Activated CD4-positive, alpha-beta T cell treated with anti-CD3 and anti-CD28 coated beads, Interleukin-2, amount 50 U/mL, for 16 hours (primary cell): ENCODE data around the gene TENM4.
"Not testable (repeated sequence)": the region's sequence is repeated elsewhere in the genome, so short reads cannot be mapped to it uniquely, and the experiment has no call there.

Source experiments
- DNase-seq: peaks from one replicate; pipeline ENCODE4 v3.0.0-alpha.2; 2020

The TENM4 gene

DNA sequence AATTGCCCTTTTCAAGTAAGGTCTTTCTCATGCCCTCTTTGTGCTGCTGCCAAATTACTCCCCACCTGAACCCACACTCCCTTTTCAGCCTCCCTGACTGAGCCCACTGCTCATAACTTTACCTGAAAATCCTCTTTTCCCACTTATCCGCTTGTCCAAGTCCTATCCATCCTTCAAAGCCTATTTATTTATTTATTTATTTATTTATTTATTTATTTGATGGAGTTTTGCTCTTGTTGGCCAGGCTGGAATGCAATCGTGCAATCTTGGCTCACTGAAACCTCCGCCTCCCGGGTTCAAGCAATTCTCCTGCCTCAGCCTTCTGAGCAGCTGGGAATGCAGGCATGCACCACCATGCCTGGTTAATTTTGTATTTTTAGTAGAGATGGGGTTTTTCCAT, 613.5 kb downstream of the TENM4 start:
- not testable (repeated sequence) for DNase-seq

DNA sequence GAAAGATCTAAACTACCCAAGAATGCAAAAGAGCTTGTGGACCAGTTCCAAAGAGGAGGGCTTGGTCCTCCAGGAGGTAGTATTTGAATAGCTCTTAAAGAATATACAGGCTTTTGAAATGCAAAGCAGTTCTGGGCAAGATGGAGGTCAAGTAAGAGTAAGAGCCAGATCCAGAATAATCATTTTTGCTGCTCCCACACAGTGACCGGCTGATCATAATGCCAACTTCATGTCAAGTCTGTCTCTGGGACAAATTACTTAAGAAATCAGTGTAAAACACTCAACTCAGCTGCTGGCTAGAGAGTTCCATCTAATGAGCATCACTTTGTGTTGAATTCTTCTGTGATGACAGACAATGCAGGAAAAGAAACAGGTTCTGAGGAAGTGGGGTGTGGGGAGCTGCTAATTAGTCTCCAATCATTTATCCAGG, 615.2 kb downstream of the TENM4 start:
- no peak for DNase-seq

DNA sequence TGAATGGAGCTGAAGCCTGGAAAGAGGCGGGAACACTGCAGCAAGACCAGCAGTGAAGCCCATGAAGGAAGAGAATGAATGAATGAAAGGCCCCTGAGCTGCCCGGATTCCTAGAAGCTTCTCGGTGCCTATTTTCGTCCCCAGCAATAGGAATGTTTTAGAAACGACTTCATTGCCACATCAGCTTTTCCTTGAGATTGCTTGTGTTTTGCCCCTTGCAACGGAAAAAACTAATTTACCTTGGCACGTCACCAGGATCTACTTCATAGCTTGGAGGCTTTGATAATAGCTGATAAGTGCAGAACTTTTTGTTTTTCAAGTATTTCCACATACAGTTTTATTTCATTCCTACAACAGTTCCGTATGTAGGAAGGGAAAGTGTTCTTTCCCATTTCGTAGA, 617.2 kb downstream of the TENM4 start:
- DNase-seq: no peak

DNA sequence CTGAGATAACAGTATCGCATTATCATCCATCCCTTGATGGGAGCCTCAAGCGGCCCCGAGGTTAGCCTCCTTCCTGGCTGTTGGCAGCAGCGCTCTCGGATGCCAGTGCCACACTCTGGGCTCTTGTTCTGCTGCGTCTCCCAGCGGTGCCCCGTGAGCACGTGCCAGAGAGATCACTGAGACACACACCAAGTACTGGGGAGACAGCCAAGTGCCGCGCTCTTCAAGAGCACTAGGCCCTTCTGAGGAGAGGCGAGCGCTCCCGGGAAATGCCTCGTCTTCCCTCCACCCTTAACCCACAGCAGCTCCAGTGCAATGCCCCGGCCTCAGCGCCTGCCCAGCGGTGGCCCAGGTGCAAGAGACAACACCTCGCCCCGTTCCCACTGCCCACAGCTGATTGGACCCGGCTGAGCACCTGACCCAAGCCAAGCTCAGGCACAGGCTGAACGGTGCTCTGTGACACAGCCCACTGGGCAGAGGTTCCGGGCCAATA, 617.9 kb downstream of the TENM4 start:
- DNase-seq: no peak

DNA sequence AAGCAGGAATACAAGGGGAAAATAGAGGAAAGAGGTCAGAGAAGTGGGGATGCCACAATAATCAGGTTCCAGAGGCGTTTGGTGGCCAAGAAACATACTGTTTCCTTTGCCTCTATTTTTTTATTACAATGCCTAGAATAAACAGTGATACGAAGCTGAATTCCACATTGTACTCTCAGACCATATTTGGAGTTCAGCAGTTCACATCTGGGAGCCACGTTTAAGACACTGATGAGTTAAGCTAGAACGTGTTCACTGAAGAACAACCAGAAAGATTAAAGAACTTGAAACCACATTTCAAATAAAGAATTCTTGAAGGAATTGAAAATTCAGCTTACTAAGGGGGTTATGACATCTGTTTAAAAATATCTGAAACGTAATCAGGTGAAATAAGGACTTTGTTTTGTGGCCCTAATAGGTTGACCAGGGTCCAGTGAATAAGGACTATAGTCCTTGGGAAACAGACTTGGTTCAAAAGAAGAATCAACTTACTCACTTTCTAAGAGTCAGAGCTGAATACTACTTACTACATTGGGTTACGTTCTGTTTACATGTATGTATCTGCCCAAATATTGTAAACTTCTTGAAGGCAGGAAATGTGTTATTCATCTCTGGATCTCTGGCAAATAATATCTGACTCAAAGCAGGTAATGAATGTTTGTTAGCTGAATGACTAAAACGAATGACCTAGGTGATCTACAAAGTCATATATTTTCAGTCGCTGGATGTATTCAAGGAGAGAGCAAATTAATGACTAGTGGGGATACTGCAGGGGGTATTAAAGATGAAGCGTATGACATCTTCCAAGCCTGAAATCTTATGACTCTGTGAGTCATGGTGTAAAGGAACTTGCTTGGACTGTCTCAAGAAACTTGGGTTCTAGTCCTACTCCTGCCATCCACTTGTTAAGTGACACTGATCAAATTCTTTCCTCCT, 619.2 kb downstream of the TENM4 start:
- no peak for DNase-seq

DNA sequence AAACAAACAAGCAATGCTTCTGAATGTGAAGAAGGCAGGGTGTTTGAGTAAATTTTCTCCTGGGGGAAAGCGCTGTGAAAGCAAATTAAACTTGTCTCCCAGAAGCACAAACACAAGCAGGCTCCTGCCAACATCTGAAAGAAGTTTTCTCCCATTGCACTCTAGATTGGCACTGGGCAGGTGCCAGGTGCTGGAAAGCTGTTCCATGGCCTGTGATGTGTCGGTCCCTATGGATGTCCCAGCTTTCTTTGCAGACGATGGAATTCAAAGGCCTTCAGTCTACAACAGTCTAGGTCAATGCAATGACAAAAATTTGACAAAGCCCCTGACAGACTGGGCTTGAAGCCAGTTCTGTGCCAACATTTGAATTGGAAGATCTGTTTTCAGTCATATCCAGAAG, 620.1 kb downstream of the TENM4 start:
- DNase-seq: no peak

DNA sequence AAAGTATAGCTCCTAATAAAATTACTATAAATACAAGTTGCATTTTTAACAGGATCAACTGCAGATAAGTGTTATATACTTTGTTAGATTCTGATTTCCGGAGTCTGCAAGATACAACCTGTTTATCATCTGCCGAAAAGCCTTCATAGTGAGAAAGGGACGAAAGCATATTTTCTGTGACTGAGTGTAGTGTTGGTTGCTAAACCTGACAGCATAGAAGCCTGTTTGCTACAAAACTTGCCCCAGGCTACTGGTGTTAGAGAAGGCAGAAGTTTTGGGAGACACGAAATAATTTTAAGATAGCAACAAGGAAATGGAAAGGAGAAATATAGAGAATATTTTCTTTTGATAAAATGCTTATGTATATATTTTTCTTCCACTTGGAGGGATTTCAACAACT, 622.6 kb downstream of the TENM4 start:
- no peak for DNase-seq

DNA sequence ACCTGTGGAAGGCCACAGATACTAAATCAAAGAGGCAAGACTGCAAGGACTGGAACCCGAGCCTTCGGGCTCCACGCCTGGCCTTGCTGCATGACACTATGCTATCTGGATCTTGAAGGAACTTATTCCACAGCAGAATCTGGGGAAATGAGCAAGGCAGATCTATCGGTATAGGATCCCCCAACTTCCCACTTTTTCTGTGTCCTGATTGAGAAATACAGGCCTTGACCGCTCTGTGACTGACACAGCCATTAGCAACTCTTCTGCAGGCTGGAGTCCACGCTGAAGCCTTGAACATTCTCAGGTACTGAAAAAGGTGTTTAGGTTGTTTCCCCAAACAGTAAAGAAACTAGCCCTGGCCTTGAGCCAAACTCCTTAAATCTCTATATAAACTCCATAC, 625.0 kb downstream of the TENM4 start:
- DNase-seq: no peak

DNA sequence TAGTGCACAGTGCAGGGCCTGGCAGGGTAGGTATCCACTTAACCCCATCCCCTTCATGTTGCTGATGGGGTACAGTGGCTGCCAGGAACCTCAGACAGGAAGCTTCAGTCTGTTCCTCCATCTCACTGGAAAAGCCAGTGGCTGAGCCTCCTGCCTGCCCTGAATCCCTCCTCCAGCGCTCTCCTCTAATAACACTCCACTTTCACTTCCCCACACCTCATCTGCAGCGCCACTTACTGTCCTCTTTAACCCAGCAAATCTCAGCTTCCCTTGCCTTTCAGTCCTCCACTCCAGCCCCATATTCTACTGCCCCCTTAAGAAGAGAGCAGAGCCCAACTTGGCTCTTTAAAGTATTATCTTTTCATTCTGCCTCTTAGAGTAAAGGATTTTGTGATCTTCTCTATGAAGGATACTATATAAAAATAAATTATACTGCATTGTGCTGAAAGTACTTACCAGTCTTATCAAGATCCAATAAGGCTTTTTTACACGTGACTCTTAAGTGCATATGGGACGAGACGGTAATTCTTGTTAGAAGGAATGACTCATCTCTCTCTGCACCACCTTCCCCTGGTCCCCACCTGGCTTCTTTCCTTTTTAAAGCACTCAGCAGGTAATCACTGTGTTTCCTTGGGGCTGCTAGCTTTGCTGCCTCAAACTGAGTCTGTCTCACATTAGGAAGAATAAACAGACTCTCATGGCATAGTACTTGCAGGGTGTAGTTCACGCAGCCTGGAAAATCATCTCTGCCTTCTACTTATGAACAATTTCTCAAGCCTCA, 628.1 kb downstream of the TENM4 start:
- no peak for DNase-seq

DNA sequence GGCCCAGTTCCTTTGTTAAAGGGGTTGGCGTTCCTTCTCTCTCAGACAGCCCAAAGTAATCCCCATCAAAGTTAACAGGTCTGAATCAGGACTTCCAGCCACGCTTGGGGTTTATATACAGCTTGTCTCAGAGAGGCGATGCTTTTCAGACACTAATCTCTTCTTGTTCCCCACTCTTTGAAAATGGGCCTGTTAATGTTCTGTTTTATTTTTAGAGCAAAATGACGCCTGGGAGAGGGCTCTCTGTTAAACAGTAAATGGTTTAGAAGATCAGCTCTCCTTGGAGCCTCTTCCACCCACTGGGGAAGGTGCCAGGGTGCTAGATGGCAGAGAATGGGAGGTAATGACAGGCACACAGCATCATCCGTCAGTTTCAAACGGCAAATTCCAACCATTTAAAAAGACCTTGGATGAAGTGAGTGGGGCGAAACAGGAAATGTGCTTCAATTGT, 630.2 kb downstream of the TENM4 start:
- no peak for DNase-seq

DNA sequence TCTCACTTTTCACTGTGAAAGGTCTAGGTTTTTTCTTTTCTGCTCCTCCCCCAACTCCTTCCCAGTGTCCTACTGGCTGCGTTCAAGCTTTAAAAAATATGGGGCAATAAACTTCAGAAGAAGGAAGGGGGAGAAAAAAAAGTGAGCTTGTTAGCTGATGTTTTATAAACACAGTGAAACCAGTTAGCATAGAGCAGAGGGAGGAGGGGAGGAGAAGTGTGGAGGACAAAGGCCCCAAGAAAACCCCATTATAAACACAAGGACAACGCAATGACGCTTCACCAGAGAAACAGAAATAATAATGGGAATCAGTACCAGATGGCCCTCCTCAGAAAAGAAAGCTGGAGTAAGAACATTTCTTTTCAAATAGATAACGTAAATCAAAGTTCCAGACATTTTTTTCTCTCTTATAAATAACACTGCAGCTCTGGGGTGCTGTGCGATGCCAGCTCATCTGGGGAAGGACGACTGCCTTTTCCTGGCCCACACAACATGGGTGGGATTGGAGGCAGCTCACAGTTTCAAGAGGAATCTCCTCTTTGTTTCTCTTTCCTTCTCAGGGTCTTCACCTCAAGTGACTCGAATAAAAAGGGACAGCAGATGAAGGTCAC, 630.8 kb downstream of the TENM4 start:
- DNase-seq: no peak

DNA sequence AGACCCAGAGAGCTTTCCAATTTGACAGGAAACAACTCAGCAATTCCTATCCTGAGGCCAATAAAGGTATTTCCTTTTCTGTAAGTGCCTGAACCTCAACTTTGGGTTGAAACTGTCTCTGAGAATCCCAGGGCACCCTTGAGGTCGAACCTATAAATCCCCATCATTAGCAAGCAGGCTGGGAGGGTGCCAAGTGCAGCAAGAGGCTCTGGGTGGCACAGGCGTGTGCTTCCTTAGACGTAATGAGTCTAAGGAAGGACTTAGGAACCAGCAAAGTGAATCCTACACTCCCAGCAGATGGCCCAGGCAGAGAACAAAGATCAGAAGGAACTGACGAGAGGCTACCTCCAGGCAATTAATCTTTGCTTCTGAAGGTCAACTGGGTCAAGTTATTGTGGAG, 631.9 kb downstream of the TENM4 start:
- no peak for DNase-seq

DNA sequence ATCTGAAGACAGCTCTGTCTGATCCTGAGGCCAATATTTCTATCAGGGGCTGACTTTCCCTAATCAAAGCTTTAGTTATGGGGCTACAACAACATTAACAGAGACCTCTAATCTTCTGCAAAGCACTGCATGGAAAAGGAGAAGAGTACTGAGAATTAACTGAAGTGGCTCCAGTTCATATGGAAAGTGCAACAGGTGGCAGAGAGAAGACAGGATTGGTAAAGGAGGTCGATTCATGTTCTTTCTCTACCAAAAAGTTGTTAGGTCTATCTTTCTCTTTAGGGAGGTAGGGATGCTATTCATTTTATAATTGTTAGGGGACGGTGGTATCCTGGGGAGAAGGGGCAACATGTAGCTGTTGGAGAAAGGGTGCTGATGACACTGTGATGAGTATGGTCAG, 633.5 kb downstream of the TENM4 start:
- no peak for DNase-seq

DNA sequence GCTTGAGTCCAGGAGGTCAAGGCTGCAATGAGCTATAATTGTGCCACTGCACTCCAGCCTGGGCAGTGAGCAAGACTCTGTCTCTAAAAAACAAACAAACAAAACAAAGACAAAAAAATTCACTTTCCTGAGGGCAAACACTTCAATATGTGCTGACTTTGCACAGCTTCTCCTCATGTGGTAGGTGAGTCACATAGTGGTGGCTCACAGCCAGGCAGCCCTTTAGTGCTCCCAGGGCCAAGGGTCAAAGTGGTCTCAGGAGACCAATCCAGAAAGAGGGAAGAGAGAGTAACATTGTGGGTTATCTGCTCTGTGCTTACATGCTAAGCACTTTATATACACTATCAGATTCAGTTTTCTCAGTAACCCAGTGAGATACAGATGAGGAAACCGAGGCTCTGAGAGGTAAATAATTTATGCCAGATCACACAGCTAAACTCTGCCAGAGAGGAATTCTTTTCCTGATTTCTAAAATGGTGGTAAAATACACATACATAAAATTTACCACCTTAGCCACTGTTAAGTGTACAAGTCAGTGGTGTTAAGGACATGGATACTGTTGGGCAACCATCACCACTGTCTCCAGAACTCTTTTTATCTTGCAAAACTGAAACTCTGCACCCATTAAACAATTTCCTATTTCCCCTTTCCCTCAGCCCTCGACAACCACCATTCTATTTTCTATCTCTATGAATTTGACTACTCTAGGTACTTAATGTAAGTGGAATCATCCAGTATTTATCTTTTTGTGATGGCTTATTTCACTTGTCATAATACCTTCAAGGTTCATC, 634.4 kb downstream of the TENM4 start:
- DNase-seq: no peak

DNA sequence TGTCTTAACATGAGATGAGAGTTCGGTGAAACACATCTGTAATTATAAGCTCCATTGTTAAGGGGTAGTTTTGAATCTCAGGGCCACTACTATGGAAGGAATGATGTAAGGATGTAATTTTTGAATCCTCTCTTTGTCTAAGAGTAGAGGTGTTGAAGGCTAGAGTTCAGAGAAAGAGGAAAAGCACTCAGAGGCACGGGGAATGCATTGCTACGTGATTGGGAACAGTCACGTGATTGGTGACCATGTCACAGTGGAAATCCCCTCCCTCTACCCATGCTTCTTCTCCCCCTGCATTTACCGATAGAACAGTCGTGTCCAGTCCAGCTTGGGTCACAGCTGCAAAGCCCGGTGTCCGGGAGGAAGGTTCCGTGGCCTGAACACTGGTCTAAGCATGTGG, 635.8 kb downstream of the TENM4 start:
- no peak for DNase-seq

DNA sequence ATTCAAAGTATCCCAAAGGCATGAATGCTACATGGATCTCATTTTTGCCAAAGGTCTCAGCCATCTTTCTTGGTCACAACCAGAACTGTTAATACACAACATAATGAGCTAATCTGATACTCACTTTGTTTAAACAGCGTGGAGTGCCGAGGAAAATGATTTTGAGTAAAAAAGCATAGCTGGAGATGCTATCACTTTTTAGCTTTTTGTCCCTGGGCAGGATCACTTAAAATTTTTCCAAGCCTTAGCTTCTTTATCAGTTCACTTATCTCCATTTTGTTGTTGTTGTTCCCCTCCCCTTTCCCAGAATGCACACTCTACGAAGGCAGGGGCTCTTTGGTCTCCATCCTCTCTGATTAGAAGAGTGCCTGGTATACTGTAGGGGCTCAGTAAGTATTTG, 636.8 kb downstream of the TENM4 start:
- DNase-seq: no peak

DNA sequence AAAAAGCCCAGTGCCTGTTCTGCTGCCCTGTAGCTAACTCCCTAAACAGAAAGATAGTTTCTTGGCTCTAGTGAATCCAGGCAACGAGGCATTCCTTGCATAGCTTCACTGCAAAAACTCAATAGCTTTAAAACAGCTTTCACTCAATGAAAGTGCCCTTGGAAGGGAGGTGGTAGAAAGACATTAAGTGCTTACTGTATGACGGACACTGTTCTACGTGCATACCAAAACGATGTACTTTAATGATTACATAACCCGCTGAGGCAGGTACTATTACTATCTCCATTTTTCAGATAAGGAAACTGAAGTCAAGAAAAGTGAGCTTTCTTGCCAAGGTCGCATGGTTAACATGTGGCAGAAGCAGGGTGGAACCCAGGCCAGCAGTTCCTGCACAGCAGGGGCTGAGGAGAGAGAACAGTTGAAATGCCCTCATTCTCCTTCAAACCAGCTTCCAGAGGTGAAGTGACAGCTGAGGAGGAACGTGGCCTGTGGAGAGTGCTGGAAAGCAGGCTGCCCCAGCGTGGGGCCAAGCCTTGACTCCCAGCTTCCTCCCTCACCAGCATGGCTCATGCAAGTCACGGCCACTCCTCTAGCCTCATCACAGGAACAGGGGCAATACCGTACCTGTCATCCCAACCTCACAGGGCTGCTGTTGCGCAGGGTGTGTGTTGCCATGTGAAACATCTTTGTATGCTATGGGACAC, 638.6 kb downstream of the TENM4 start:
- DNase-seq: no peak

DNA sequence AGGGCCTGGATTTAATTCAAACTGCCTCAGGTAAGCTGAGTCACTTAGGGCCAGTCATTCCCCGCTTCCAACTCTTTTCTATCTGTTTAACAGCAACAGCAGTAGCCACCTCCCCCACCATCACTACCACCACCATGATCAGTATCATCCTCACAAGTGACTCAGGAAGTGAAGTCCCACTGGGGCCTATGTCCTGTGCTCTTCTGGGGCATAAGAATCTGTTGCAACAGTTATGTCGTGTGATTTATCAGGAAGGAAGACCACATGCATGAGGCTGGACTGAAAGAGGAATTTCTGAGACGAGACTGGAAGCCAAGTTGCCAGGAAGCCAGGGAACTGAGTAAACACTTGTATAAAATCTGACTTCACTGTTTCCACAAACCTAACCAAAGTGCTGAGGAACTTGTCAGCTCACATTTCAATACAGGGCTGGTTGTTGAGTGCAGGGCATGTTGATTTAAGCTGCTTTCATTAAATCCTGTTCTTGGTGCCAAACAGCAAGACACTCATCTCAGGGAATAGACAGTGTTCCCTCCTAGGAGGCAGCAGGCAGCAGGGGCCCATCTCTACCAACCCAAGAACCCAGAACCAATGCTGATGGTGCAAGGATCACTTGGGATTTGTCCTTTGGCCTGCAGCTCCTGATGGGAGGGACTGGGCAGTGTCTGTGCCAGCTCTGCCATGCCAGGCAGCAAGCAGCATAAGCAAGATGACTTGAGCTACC, 639.5 kb downstream of the TENM4 start:
- DNase-seq: no peak

DNA sequence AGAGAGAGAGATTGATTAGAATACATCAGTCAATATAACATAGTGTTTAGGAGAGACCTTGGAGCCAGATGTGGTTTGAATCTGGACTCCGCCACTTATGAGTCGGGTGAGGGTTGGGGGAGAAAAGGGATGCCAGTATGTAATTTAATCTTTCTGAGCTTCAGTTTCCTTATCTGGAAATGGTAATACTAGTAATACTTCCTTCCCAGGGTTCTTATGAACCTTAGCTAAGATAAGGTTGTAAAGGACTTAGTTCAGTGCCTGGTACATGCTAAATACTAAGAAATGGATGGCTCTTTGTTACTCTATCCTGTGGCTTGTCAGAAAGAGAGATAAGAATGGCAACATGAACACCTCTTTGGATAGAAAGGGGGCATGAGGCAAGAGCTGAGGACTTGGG, 640.1 kb downstream of the TENM4 start:
- DNase-seq: no peak

DNA sequence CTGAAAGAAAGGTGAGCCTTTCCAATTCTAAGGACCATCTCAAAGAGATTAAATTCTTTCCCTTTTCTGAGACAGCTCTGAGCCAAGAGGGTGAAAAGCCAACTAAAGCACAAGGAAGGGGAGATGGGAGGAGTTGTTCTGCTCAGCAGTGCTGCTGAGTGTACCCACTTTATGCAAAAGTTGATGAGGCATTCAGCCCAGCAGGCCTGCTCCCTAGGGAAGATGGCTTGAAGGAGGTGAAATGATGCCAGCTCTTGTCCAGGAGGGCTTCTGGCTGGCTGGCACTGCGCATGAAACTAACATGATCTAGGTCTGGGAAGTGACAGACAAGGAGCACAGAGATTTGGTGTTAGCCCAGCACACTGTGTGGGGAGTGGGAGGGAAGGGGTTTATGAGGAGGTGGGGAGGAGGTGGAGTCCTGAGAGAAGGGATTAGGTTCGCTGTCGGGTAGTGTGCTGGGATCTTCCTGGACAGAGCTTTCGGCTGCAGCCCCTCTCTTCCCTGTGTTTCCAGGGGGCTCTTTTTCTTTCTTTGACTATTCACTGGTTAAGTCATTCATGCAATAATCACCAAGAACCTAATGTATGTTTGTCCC, 640.6 kb downstream of the TENM4 start:
- DNase-seq: no peak

DNA sequence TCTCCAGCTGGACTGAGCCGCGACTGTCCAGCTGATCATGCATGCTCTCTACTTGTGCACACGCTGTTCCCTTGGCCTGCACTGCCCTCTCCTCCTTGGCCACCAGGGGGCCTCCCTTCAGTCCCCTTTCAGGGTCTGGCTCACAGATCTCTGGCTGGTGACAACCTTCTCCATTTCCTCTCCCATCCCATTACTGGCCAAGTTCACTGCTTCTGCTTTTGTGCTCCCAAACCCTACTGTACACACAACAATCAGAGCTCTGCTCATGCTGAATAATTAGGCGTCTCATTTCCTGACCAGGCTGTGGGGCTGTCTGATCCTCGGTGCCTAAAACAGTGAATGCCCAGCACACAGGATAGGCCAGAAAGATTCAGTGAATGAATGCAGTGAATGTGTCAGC, 642.2 kb downstream of the TENM4 start:
- DNase-seq: peak; percentile 47
